ENCODE results near the gene PHLDB1.

DNA sequence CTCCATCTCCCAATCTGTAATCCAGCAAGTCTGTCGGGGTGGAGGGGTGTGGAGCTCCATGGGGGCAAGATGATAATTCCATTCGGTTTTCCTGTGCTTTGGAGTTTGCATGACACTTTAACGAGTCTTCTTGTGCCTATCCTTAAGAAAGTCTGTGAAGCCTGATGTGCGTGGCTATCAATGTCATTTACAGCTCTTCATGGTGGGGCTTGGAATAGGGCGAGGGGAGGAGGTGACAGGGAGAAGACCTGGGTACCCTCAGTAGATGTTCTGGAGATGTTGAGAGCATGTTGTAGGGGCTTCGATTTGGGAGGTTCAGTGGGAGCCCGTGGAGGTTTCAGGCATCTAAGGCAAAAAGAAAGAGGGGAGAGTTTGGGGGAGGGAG, 579 bp upstream of the PHLDB1 start:
- TF ChIP-seq, protein P1, sequence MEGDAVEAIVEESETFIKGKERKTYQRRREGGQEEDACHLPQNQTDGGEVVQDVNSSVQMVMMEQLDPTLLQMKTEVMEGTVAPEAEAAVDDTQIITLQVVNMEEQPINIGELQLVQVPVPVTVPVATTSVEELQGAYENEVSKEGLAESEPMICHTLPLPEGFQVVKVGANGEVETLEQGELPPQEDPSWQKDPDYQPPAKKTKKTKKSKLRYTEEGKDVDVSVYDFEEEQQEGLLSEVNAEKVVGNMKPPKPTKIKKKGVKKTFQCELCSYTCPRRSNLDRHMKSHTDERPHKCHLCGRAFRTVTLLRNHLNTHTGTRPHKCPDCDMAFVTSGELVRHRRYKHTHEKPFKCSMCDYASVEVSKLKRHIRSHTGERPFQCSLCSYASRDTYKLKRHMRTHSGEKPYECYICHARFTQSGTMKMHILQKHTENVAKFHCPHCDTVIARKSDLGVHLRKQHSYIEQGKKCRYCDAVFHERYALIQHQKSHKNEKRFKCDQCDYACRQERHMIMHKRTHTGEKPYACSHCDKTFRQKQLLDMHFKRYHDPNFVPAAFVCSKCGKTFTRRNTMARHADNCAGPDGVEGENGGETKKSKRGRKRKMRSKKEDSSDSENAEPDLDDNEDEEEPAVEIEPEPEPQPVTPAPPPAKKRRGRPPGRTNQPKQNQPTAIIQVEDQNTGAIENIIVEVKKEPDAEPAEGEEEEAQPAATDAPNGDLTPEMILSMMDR (IDR thresholded peaks at IDR 0.05): no peak
- TF ChIP-seq POLR2A (IDR thresholded peaks at IDR 0.05): no peak
